Upper lobe of left lung (tissue), 4 donors: ENCODE measurements around the gene WASF2.
"Not testable (repeated sequence)": the region's sequence is repeated elsewhere in the genome, so short reads cannot be mapped to it uniquely, and the experiment has no call there.

ENCODE experiments used
- EP300 ChIP-seq, 4 donors: sonication (generic); formaldehyde crosslinking; IDR thresholded peaks; one replicate each; pipeline ENCODE4 v1.5.1; 2017; ENCODE audit warnings: antibody characterized with exemption in 4 of 4, control low read depth in 2 of 4
- POLR2AphosphoS5 ChIP-seq, 2 donors: sonication (generic); formaldehyde crosslinking; IDR thresholded peaks; one replicate each; pipeline ENCODE4 v1.5.1; 2017; ENCODE audit warnings: antibody characterized with exemption in 2 of 2
- TF ChIP-seq, protein P1 (sequence below), 6 experiments: fragments of 450-650 bp in 4 of 6; fragments of 200-600 bp in 2 of 6; sonication (generic) in 2 of 6; IDR thresholded peaks; one replicate each; pipeline ENCODE4 v1.5.1; 2016 to 2019; ENCODE audit warnings: antibody characterized with exemption in 6 of 6

DNA sequence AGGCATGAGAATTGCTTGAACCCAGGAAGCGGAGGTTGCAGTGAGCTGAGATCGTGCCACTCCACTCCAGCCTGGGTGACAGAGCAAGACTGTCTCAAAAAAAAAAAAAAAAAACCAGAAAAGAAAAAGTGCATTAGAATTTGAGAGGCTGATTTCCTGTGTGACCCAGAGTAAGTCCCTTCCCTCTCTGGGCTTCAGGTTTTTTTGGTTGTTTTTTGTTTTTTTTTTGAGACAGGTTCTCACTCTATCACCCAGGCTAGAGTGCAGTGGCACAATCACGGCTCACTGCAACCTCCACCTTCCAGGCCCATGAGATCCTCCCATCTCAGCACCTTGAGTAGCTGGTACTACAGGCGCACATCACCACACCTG is 48.3 kb upstream of the WASF2 start:
- TF ChIP-seq POLR2AphosphoS5, EP300 (IDR thresholded peaks at IDR 0.05): not testable (repeated sequence)
- TF ChIP-seq, protein P1, sequence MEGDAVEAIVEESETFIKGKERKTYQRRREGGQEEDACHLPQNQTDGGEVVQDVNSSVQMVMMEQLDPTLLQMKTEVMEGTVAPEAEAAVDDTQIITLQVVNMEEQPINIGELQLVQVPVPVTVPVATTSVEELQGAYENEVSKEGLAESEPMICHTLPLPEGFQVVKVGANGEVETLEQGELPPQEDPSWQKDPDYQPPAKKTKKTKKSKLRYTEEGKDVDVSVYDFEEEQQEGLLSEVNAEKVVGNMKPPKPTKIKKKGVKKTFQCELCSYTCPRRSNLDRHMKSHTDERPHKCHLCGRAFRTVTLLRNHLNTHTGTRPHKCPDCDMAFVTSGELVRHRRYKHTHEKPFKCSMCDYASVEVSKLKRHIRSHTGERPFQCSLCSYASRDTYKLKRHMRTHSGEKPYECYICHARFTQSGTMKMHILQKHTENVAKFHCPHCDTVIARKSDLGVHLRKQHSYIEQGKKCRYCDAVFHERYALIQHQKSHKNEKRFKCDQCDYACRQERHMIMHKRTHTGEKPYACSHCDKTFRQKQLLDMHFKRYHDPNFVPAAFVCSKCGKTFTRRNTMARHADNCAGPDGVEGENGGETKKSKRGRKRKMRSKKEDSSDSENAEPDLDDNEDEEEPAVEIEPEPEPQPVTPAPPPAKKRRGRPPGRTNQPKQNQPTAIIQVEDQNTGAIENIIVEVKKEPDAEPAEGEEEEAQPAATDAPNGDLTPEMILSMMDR (IDR thresholded peaks at IDR 0.05), result not testable (repeated sequence)
